ENCODE measurements around the gene NPRL2.

GRCh38 chr3:50345008-50345407 is 5.6 kb downstream of the NPRL2 start:
- TF ChIP-seq CTCF (CRISPR knock-in tag; IDR thresholded peaks at IDR 0.05): no peak
- TF ChIP-seq SIN3B (IDR thresholded peaks at IDR 0.05; ENCODE audit: low read length): no peak
- no peak for TF ChIP-seq PHF8 (CRISPR knock-in tag; IDR thresholded peaks at IDR 0.05)
- TF ChIP-seq RNF219 (CRISPR knock-in tag; IDR thresholded peaks at IDR 0.05): no peak
- TF ChIP-seq CEBPB (IDR thresholded peaks at IDR 0.05; ENCODE audit: borderline replicate concordance, low read depth, low read length): no peak

Measured in HepG2 (cell line).